Endometrial microvascular endothelial cells (primary cell): ENCODE results near the gene RNF13. TPM values are rescaled to one million over a fixed set of nuclear protein-coding genes. Genes with fewer than 3 reads are reported as not detected.
"Not testable (repeated sequence)": the region's sequence is repeated elsewhere in the genome, so short reads cannot be mapped to it uniquely, and the experiment has no call there.

Experiments used
- in situ Hi-C: cut with HindIII; loops from 2 replicates; pipeline ENCODE4 v1.10.0; 2017; ENCODE audit warnings: low sequenced_read_pairs, low pct_unique_long_range_greater_than_20kb; ENCODE audit errors: inconsistent ontology term
- total RNA-seq: library from RNA; depleted of rRNA; stranded (reverse); fragments of >200 nt; gene quantifications from one replicate; pipeline ENCODE4 v1.2.3, GENCODE V29; 2015; ENCODE audit errors: inconsistent ontology term

Gene RNF13
- total RNA-seq, 1 donor from 2014 or later, result 47.9 TPM

DNA sequence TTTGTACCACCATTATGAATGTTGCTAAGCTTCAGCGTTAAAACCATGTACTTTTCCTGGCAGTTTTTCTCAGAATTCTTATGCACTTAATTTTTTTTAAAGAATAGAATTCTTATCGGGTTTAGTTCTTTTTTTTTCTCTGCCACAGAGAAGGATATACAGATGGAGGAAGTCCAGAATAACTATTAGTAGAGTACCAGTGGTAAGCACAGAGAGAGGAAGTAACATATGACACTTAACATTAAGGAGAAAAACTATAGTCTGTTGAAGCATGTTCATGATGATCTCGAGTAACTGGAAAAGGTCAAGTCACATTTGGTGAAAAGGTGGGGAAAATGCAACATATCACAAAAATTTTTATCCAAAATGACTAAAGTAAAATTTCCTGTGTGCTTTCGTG, 68.9 kb downstream of the RNF13 start:
- in situ Hi-C loops, result no loop called here

DNA sequence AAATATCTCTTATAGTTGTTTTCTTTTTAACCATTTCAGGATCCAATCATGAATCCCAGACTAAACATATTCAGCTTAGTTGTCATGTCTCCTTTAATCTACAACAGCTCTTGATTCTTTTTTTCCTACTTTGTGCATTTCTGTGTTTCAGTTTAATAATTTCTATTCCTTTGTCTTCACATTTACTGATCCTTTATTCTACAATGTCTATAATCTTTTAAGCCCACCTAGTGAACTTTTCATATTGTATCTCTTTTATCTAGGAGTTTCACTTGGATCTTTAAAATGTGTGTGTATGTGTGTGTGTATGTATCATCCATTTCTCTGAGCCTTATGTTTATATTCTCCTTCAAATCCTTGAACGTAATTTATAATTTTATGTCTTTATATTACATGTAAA, 70.1 kb downstream of the RNF13 start:
- in situ Hi-C loops, result no loop called here

DNA sequence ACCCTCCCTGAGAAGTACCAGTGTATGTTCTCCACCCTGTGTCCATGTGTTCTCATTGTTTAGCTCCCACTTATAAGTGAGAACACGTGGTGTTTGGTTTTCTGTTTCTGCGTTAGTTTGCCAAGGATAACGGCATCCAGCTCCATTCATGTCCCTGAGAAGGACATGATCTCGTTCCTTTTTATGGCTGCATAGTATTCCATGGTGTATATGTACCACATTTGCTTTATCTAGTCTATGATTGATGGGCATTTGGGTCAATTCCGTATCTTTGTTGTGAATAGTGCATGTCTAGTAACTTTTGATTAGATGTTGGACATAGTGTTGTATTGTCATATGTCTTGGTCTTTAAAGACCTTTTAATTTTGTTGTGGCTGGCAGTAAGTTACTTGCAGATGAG, 70.8 kb downstream of the RNF13 start:
- in situ Hi-C loops, result not testable (repeated sequence)

DNA sequence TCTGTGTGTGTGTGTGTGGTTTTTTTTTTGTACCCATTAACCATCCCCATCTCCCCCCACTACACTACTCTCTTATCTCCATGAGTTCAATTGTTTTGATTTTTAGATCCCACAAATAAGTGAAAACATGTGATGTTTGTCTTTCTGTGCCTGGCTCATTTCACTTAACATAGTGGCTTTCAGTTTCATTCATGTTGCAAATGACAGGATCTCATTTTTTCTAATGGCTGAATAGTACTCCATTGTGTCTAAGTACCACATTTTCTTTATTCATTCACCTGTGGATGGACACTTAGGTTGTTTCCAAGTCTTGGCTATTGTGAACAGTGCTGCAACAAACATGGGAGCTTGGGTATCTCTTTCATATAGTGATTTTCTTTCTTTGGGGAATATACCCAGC, 71.8 kb downstream of the RNF13 start:
- in situ Hi-C loops, result not testable (repeated sequence)

DNA sequence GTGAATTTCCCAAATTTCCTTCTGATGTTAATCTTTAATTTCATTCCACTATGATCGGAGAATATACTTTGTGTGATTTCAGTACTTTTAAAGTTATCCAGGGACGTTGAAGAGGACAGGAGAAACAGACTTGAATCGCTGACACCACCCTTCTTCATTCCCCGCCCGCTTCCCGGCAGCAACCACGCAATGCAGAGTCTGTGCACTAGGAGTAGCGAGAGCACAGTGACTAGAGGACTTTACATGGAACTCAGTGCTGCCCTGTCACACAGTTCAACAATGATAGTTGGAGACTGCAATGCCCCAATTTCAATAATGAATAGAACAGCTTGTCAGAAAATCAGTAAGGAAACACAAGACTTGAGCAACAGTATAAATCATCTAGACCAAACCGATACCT, 73.9 kb downstream of the RNF13 start:
- in situ Hi-C loops, result no loop called here

DNA sequence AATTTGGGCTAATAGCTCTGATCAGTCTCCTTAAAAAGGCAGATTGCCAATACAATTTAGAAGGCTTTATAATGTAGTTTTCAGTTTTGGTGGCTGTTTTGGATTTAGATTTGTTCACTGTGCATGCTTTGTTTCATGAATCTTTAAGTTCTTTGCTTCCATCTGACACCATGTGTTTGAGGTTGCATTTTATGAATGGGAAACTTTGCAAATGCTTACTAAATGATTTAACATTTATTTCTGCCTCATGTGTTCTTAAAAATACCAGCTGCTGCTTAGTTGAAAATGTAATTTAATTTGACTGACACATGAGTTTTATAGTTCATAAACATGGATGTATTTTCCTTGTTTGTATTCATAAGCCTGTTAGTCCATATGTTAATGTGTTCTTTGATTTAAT, 78.6 kb downstream of the RNF13 start:
- in situ Hi-C loops, result no loop called here

DNA sequence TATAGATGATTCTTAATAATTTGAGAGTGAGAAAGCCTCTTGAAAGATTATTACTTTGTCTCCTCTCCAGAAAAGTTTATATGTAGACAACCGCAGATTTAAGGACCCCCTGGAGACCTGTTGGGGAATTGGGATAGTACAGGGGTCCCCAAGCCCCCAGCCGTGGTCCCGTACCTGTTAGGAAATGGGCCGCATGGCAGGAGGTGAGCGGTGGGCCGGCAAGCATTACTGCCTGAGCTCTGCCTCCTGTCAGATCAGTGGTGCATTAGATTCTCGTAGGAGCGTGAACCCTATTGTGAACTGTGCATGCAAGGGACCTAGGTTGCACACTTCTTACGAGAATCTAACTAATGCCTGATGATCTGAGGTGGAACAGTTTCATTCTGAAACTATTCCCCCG, 79.4 kb downstream of the RNF13 start:
- in situ Hi-C loops, result no loop called here

DNA sequence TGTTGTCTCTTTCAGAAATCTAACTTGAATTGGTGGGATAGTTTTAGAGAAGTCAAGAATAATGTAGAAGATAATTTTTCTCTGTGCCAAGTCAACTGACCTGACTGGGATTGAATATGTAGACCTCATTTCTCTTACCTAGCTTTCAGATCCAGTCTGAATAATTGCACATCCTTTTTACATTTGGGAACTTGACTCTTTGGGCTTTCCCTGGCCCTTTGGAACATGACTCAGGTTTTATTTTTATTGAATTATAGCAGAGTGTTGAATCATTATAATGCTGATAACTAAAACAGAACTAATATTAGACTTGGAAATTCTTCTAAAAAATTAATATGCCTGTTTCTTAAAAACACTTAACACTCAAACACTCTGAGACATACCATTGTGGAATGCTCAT, 81.2 kb downstream of the RNF13 start:
- in situ Hi-C loops, result no loop called here

DNA sequence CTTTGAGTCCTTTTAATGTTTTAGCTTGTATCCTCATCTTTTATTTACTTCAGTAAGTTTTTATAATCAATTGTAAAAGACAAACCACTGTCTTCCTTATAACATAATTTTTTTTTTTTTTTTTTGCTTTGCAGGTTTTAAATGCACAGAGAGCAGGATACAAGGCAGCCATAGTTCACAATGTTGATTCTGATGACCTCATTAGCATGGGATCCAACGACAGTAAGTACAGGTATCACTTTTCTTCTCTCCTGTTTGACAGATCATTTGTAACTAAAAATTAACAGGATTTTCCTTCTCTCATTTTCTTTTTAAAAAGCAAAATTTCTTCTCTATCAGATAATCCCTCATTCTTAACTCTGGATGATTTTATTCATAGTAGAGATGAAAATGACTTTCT, 82.3 kb downstream of the RNF13 start:
- in situ Hi-C loops, result no loop called here

DNA sequence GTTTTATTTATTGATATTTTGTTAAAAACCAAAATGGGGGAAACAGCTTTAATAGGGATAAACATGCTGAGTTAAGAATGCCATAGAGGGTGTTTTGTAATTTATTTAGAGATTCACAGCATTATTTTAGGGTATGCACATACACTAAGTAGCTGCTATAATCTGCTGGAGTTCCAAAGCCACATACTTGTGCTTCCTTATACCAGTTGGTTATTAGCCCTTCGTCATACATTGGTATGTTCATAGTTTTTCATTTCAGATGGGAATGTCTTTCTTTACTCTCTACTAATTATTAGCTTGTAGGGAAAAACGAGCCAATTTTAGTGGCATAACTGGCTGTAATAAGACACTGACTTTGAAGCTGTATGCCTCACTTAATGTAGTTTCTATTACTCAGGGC, 82.8 kb downstream of the RNF13 start:
- in situ Hi-C loops, result no loop called here

DNA sequence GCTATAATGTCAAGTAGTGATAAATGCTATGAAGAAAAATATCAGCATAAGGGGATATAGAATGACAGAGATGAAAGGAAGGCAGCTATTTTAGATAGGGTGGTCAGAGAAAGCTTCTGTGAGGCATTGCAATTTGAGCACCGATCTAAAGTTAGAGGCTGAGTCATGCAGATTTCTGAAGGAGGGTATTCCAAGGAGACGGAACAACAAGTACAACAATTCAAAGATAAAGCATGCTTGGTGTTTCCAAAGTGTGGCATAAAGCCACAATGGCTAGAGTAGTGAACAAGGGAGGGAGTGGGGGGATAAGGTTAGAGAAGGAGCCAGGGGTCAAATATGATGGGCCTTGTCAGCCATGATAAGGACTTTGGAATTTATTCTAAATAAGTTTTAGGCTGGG, 85.8 kb downstream of the RNF13 start:
- in situ Hi-C loops, result no loop called here

DNA sequence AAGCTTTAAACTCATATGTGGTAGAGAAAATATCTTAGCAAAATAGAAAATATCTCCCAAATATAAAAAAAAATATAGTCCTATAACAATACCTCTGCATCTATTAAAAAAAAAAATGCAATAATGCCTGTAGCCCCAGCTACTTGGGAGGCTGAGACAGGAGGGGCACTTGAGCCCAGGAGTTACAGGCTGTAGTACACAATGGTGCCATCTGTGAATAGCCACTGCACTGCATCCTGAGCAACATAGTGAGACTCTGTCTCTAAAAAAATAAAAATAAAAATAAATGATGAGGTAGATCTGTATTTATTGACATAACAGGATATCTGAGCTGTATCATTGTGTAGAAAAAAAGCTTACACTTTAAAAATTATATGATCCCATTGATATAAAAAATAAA, 87.3 kb downstream of the RNF13 start:
- in situ Hi-C loops, result no loop called here

DNA sequence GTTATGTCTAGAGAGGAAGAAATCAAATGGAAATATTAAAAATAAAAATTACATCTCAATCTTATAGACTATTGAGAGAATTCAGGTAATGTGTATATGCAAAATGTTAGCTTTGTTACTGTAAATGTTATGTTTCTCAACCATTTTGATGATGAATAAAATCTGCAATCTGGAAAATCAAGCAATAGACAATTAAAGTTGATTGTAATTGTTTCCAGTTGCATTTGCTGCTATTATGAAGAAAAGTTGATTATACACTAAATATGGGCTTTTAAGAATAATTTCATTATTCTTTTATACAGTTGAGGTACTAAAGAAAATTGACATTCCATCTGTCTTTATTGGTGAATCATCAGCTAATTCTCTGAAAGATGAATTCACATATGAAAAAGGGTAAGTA, 88.8 kb downstream of the RNF13 start:
- in situ Hi-C loops, result no loop called here

DNA sequence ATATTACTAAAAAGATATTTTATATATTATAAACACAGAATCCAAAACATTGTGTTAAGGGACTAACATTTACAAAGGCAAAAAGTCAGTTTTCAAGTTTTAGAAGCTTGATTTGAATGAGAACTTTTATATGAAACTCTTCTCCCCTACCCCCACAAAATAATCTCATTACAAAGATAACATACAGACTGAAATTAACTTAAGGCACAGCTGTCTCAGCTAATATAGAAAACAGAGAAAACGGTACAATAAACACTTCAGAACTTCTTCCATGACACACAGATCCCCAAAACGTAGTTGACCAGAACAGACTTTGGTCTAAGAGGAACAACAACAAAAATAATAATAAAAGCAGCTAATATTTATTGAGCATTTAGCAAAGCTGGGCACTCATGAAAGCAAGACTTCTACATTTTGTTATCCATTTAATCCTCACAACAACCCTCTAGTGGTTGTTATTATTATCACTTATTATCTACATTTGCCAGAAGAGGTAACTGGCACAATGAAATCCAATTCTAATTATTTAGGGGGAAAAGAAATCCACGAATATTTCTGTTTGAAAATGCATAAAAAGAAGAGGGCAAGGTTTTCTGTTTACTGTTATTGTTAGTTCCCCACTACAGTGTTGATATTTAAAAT, 89.6 kb downstream of the RNF13 start:
- in situ Hi-C loops, result no loop called here

DNA sequence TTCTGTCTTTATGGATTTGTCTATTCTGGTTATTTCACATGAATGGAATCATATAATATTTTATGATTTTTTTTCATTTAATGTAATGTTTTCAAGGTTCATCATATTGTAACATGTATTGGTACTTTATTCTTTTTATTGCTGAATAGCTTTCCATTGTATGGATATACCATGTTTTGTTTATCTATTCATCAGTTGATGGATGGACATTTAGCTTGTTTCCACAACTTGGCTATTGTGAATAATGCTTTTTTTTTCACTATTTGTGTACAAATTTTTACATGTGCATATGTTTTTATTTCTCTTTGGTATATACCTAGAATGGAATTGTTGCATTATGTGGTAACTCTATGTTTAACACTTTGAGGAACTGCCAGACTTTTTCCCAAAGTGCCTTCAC, 93.0 kb downstream of the RNF13 start:
- in situ Hi-C loops, result no loop called here

DNA sequence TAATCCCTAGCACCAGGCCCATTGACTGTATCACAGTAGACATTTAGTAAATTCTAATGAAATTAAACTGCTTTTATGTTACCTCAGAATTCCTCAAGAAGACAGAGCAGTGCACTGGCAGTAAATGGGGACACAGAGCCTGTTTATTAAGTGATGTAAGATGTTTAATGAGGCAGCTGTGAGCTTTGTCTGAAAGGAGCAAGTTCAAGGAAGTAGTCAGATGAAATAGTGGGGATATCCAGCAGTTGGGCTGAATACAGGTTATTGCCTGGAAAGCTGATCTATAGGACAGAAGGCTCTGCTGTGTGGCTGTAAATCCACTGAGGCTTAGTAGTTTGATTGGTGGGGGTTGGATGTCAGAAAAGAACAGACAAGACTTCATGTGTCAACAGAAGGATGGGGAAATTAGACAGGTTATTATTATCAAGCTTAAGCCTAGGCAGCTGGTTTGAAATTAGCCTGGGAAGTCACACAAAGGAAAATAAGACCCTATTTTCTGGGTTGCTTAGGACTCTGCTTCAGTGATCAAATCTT, 95.5 kb downstream of the RNF13 start:
- in situ Hi-C loops, result no loop called here

DNA sequence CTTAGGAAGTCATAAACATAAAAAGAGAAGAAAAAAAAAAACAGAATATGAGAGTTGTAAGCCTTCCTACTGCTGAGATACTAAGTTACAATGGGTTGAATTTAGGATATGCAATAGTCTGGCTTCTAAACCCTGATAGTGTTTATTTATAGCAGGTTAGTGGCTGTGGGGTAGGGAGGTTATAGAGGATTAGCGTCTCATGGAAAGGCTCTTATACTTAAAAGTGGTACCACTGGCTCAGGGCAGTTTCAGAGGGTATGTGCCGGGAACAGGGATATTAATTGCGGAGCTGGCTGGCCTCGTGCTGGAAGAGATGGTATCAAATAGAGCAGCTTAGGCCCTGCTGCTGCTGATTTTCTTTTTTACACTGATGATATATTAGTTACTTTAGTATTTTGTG, 96.9 kb downstream of the RNF13 start:
- in situ Hi-C loops, result no loop called here

DNA sequence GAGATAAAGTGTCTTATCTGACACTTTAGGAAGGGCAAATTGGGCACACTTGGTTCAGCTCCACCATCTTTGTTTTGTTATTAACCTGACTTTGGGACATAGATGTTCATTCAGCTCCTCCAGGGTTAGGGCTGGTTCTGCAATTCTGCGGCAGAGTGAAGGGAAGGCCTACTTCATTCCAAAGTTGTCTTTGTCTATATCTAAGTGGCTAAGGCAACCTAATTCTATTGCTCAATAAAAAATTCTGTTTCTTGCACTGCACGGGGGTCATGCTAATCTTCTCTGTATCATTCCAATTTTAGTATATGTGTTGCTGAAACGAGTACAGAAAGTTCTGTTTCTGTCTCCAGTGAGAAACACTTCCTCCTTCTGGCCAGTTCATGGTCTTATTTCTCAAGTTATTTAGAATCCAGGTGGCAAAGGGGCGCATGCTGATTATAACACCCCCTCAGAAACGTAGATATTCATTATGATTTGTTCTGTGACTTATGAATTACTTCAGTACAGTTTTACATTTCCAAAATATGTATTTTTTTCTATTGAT, 104.2 kb downstream of the RNF13 start:
- in situ Hi-C loops, result no loop called here

DNA sequence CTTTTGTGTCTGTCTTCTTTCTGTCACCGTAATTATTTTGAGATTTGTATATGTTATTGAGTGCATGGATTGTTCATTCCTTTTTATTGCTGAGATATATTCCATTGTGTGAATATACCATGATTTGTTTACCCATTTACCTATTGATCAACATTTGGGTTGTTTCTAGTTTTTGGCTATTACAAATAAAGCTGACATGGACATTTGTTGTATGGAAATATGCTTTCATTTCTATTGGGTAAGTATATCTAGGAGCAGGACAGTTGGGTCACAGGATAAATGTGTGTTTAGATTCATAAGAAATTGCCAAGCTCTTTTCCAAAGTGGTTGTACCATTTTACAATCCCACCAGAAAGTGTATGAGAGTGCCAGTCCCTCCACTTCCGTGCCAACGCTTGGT, 106.5 kb downstream of the RNF13 start:
- in situ Hi-C loops, result no loop called here

DNA sequence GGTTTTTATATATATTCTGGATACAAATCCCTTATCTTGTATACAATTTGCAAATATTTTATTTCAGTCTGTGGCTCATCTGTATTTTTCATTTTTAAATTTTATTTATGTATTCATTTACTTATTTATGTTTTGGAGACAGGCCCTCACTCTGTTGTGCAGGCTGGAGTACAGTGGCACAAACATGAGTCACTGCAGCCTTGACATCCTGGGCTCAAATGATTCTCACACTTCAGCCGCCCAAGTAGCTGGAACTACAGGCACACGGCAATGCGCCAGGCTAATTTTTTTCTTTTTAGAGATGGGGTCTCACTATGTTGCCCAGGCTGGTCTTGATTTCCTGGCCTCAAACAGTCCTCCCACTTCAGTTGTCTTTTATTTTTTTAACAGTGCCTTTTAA, 107.1 kb downstream of the RNF13 start:
- in situ Hi-C loops, result no loop called here

DNA sequence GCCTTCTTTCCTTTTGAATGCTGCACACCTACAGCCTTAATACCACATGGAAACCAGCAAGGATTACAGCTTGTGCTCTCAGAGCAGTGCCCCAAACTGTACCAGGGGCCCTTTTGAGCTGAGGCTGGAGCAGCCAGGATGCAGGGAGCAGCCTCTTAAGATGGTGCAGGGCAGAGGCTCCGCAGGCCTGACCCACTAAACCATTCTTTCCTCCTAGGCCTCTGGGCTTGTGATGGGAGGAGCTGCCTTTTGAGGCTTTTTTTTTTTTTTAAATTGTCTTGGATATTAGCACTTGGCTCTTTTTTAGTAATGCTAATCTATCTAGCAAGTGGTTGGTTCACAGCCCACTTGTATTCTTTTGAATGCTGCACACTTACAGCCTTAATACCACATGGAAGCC, 120.0 kb downstream of the RNF13 start:
- in situ Hi-C loops, result no loop called here
